Renal pelvis (tissue), 12 donors: ENCODE measurements around the gene MYOCOS. TPM values are rescaled to one million over a fixed set of nuclear protein-coding genes. Genes with fewer than 3 reads are reported as not detected.
"Not testable (repeated sequence)": the region's sequence is repeated elsewhere in the genome, so short reads cannot be mapped to it uniquely, and the experiment has no call there.

Source experiments
- DNase-seq: peaks from one replicate; pipeline ENCODE4 v3.0.0-alpha.2; 2013
- long read RNA-seq, 16 experiments: transcript quantifications; one replicate each; lab custom pipeline, GENCODE V29; 2026
- polyA plus RNA-seq, 3 donors: library from polyadenylated mRNA; unstranded; fragments of 120-200 nt; gene quantifications; one replicate each; pipeline ENCODE4 v1.2.1, GENCODE V29; 2013; ENCODE audit not compliant: insufficient read length in 3 of 3

The MYOCOS gene
- under 1 TPM; 0.57 to 0.90 (median 0.86) TPM for polyA plus RNA-seq
- long read RNA-seq, donor 1 = 0 reads
- long read RNA-seq, donor 2 = 0 reads
- long read RNA-seq, donor 3 = 0 reads
- long read RNA-seq, donor 4 = 0 reads
- long read RNA-seq, donor 5 = 0 reads
- long read RNA-seq, donor 6 = 0 reads
- long read RNA-seq, donor 7 = 0 reads
- long read RNA-seq, donor 8 = 0 reads
- long read RNA-seq, donor 9 = 0 reads
- long read RNA-seq, donor 10 = 0 reads
- long read RNA-seq, donor 11 = 0 reads
- long read RNA-seq, donor 12 = 0 reads
- long read RNA-seq, donor 13 = 0 reads
- long read RNA-seq, donor 14 = 0 reads
- long read RNA-seq, donor 15 = 0 reads
- long read RNA-seq, donor 16 = 0 reads

GRCh38 chr1:171622152-171622462 is at the start of gene MYOCOS:
TSS of gene MYOCOS (plus strand) at chr1:171622243. CDS start at chr1:171623884, 1,641 bp downstream.
- no peak for DNase-seq

GRCh38 chr1:171576144-171576543 is 45.9 kb upstream of the MYOCOS start:
- no peak for DNase-seq

GRCh38 chr1:171581226-171581625 is 40.8 kb upstream of the MYOCOS start:
- no peak for DNase-seq

- no peak for DNase-seq
Observed at GRCh38 chr1:171581766-171582165, 40.3 kb upstream of the MYOCOS start.

GRCh38 chr1:171582589-171582988 is 39.5 kb upstream of the MYOCOS start:
- DNase-seq = no peak

- no peak for DNase-seq
Observed at GRCh38 chr1:171583591-171584201, 38.3 kb upstream of the MYOCOS start.

GRCh38 chr1:171585715-171586114 is 36.3 kb upstream of the MYOCOS start:
- no peak for DNase-seq

GRCh38 chr1:171588230-171588629 is 33.8 kb upstream of the MYOCOS start:
- DNase-seq = no peak

- DNase-seq = no peak
Observed at GRCh38 chr1:171590022-171590421, 32.0 kb upstream of the MYOCOS start.

GRCh38 chr1:171595324-171595723 is 26.7 kb upstream of the MYOCOS start:
- DNase-seq = no peak

GRCh38 chr1:171596119-171596518 is 25.9 kb upstream of the MYOCOS start:
- DNase-seq = no peak

GRCh38 chr1:171596705-171597104 is 25.3 kb upstream of the MYOCOS start:
- DNase-seq = no peak

GRCh38 chr1:171597203-171597602 is 24.8 kb upstream of the MYOCOS start:
- DNase-seq = no peak

- DNase-seq = not testable (repeated sequence)
Observed at GRCh38 chr1:171600310-171600709, 21.7 kb upstream of the MYOCOS start.

- no peak for DNase-seq
Observed at GRCh38 chr1:171600862-171601261, 21.2 kb upstream of the MYOCOS start.

- not testable (repeated sequence) for DNase-seq
Observed at GRCh38 chr1:171603042-171603441, 19.0 kb upstream of the MYOCOS start.

GRCh38 chr1:171606402-171606941 is 15.6 kb upstream of the MYOCOS start:
- DNase-seq = no peak

- no peak for DNase-seq
Observed at GRCh38 chr1:171610385-171610784, 11.7 kb upstream of the MYOCOS start.

- no peak for DNase-seq
Observed at GRCh38 chr1:171611306-171611705, 10.7 kb upstream of the MYOCOS start.

- no peak for DNase-seq
Observed at GRCh38 chr1:171613282-171613681, 8.8 kb upstream of the MYOCOS start.

- DNase-seq = not testable (repeated sequence)
Observed at GRCh38 chr1:171615122-171615906, 6.7 kb upstream of the MYOCOS start.

- no peak for DNase-seq
Observed at GRCh38 chr1:171616586-171616985, 5.5 kb upstream of the MYOCOS start.
